B cell (primary cell): ENCODE data around the gene LRFN4. TPM values are rescaled to one million over a fixed set of nuclear protein-coding genes. Genes with fewer than 3 reads are reported as not detected.

Experiments used
- ATAC-seq: fragments of 200-7000 bp; cut with Tn5 transposase; one replicate; pipeline ENCODE4 v1.10.0; 2021; ENCODE audit warnings: low read depth, mild to moderate bottlenecking, moderate number of reproducible peaks, moderate library complexity
- CTCF ChIA-PET: fragments of 350-600 bp; sonication (Branson Sonifier 250); formaldehyde crosslinking; loops from one replicate; lab custom pipeline; 2021; ENCODE audit warnings: antibody characterized with exemption, inconsistent platforms; lab: Charles Lee
- POLR2A ChIA-PET: fragments of 350-600 bp; sonication (Branson Sonifier 250); formaldehyde crosslinking; loops from one replicate; lab custom pipeline; 2021; ENCODE audit warnings: antibody characterized with exemption; lab: Charles Lee
- DNase-seq: peaks from one replicate; pipeline ENCODE4 v3.0.0; 2013
- H2AFZ ChIP-seq: 2 replicates; pipeline ENCODE4 v1.6.1; 2012; ENCODE audit warnings: mild to moderate bottlenecking, low read depth, low read length; ENCODE audit not compliant: insufficient read depth, poor library complexity, severe bottlenecking
- H3K27ac ChIP-seq, 2 donors: 1 replicate in 1 of 2; 2 replicates in 1 of 2; pipeline ENCODE4 v1.5.1; 2012 to 2013; ENCODE audit warnings: low read length in 2 of 2, mild to moderate bottlenecking in 2 of 2, moderate library complexity in 1 of 2
- H3K27me3 ChIP-seq, 4 experiments: fragments of 200-600 bp in 1 of 4; sonication (generic) in 1 of 4; replicated peaks in 1 of 4; 1 replicate in 2 of 4; 2 replicates in 2 of 4; pipeline versions ENCODE4 v1.6.1 to v1.7.0; 2013 to 2016; ENCODE audit warnings: low read length in 3 of 4, mild to moderate bottlenecking in 2 of 4, mixed read lengths in 1 of 4, moderate library complexity in 1 of 4; ENCODE audit not compliant: insufficient read depth in 4 of 4, control insufficient read depth in 3 of 4; ENCODE audit errors: control extremely low read depth in 1 of 4
- H3K36me3 ChIP-seq, 2 experiments: replicated peaks in 1 of 2; 1 replicate in 1 of 2; 2 replicates in 1 of 2; pipeline versions ENCODE4 v1.6.1 to v1.7.1; 2013; ENCODE audit warnings: low read length in 1 of 2; ENCODE audit not compliant: insufficient read depth in 2 of 2, control insufficient read depth in 1 of 2; ENCODE audit errors: control extremely low read depth in 1 of 2, extremely low read depth in 1 of 2
- H3K4me1 ChIP-seq, 2 donors: fragments of 200-600 bp in 1 of 2; sonication (generic) in 1 of 2; 1 replicate in 1 of 2; 2 replicates in 1 of 2; pipeline versions ENCODE4 v1.5.1 to v1.6.1; 2013 to 2017; ENCODE audit warnings: low read length in 2 of 2; ENCODE audit not compliant: control insufficient read depth in 2 of 2, insufficient read depth in 2 of 2
- H3K4me2 ChIP-seq: replicated peaks from 2 replicates; pipeline ENCODE3; 2012; ENCODE audit warnings: mild to moderate bottlenecking, low read depth, low read length; ENCODE audit not compliant: poor library complexity, severe bottlenecking
- H3K4me3 ChIP-seq, 5 experiments: fragments of 200-600 bp in 1 of 5; sonication (generic) in 1 of 5; 1 replicate in 3 of 5; 2 replicates in 2 of 5; pipeline versions ENCODE4 v1.5.1 to v1.7.0; 2011 to 2016; ENCODE audit warnings: low read length in 4 of 5, mild to moderate bottlenecking in 4 of 5, low read depth in 2 of 5, control low read depth in 1 of 5, moderate library complexity in 1 of 5; ENCODE audit not compliant: insufficient read depth in 1 of 5; ENCODE audit errors: control extremely low read depth in 1 of 5, extremely low read depth in 1 of 5
- H3K79me2 ChIP-seq: fragments of 200-600 bp; sonication (generic); one replicate; pipeline ENCODE4 v1.6.0; 2016; ENCODE audit warnings: low read length; ENCODE audit not compliant: control insufficient read depth, insufficient read depth
- H3K9ac ChIP-seq: fragments of 200-600 bp; sonication (generic); 2 replicates; pipeline ENCODE4 v1.6.1; 2017; ENCODE audit warnings: mild to moderate bottlenecking, low read length, moderate library complexity
- H3K9me3 ChIP-seq, 3 donors: one replicate each; pipeline versions ENCODE4 v1.6.1 to v1.7.1; 2013; ENCODE audit warnings: low read length in 2 of 3; ENCODE audit not compliant: control insufficient read depth in 2 of 3, insufficient read depth in 1 of 3; ENCODE audit errors: control extremely low read depth in 1 of 3
- H4K20me1 ChIP-seq: 2 replicates; pipeline ENCODE4 v1.6.0; 2012; ENCODE audit warnings: mild to moderate bottlenecking, low read length; ENCODE audit not compliant: insufficient read depth, control insufficient read depth, poor library complexity, severe bottlenecking
- H3K27ac Mint-ChIP-seq: one replicate; pipeline ENCODE4 v1.8.0; 2021; ENCODE audit warnings: mixed read lengths
- H3K27me3 Mint-ChIP-seq: one replicate; pipeline ENCODE4 v1.8.0; 2021; ENCODE audit warnings: mixed read lengths
- H3K4me1 Mint-ChIP-seq: one replicate; pipeline ENCODE4 v1.8.0; 2021; ENCODE audit warnings: mixed read lengths
- H3K4me3 Mint-ChIP-seq: one replicate; pipeline ENCODE4 v1.8.0; 2021; ENCODE audit warnings: mixed read lengths
- H3K9me3 Mint-ChIP-seq: one replicate; pipeline ENCODE4 v1.8.0; 2022; ENCODE audit warnings: mixed read lengths; ENCODE audit not compliant: insufficient read depth
- EZH2 ChIP-seq: IDR thresholded peaks from 2 replicates; pipeline ENCODE4 v1.6.1; 2012; ENCODE audit warnings: borderline replicate concordance, low read depth, mild to moderate bottlenecking, moderate library complexity, low read length; ENCODE audit not compliant: insufficient read depth, poor library complexity, severe bottlenecking
- WGBS: methylation state at CpG from one replicate; pipeline ENCODE4 v1.1.5; 2013; ENCODE audit warnings: missing lambda C conversion rate; ENCODE audit not compliant: insufficient coverage; 5-methylcytosine and 5-hydroxymethylcytosine counted together
- intact Hi-C: fragments of 100-400 bp; cut with micrococcal nuclease; formaldehyde crosslinking; loops from one replicate; pipeline ENCODE4 v1.10.0; 2022
- polyA plus RNA-seq: library from polyadenylated mRNA; depleted of rRNA; stranded (reverse); fragments of >200 nt; gene quantifications from 2 replicates; pipeline ENCODE4 v1.2.3, GENCODE V29; 2012
- total RNA-seq, 2 donors: library from RNA; stranded (reverse); fragments of 120-200 nt in 1 of 2; gene quantifications; 1 replicate in 1 of 2; 2 replicates in 1 of 2; pipeline versions ENCODE4 v1.2.3 to v1.2.4, GENCODE V29; 2013 to 2022
- TF ChIP-seq, protein P1 (sequence below): fragments of 200-600 bp; IDR thresholded peaks from one replicate; pipeline ENCODE4 v1.8.0; 2022; ENCODE audit warnings: antibody characterized with exemption, mild to moderate bottlenecking

LRFN4 gene
- total and polyA plus RNA-seq, 2 donors (not counting 1 experiment from before 2014, with no cell fraction given) = 7.1 to 12.1 TPM

DNA sequence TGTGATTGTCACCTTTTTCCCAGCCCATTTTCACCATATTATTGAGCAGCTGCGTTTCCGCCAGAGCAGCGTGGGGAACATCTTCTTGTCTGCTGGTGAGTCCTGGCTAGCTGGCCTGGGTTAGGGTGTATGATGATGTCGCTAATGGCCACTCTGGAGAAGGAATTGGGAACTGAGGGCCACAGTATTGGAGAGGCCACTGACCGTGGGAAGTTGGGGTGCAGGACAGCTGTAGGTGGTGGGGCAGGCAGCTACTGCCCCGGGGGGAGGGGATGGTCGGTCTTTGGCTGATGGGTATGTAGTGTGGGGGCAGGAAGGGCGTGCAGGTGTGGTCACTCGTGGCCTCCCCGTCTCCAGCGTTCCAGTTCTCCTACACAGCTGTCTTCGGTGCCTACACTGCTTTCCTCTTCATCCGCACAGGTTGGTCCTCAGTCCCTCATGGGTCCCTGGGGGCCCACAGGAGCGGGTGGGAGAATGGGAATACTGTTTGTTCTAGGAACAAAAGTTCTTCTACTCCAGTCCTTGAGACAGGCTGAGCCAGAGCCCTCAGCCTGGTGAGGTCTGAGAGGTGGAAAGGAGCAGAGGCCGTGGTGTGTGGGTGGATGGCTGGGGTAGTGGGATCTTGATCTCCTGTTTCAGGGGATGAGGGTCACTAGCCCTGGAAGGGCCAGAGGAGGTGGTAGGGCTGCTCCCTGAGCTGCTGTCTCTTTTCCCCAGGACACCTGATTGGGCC lies 11.6 kb upstream of the LRFN4 start:
- no peak overlapping the region for H3K4me2 ChIP-seq
- DNase-seq (no peak), ATAC-seq (no peak)
- ChIA-PET CTCF (interaction anchor here (0.8 to 3.5 kb wide), 3 partner anchors 10 to 226 kb away, joined by 3 to 20 read pairs (median 7); no protein-coding TSS in a partner anchor), POLR2A (interaction anchor here (1.6 to 2.6 kb wide), 2 partner anchors 11 to 28 kb away, joined by 3 to 18 read pairs; no protein-coding TSS in a partner anchor)
- H3K4me3 Mint-ChIP-seq = peak overlapping the region; percentile 90
- 93% methylated on average over 9 of the region's 15 CpGs for WGBS
- H3K9me3 ChIP-seq = no peaks in the 10 kb centered on the region
- TF ChIP-seq, protein P1, sequence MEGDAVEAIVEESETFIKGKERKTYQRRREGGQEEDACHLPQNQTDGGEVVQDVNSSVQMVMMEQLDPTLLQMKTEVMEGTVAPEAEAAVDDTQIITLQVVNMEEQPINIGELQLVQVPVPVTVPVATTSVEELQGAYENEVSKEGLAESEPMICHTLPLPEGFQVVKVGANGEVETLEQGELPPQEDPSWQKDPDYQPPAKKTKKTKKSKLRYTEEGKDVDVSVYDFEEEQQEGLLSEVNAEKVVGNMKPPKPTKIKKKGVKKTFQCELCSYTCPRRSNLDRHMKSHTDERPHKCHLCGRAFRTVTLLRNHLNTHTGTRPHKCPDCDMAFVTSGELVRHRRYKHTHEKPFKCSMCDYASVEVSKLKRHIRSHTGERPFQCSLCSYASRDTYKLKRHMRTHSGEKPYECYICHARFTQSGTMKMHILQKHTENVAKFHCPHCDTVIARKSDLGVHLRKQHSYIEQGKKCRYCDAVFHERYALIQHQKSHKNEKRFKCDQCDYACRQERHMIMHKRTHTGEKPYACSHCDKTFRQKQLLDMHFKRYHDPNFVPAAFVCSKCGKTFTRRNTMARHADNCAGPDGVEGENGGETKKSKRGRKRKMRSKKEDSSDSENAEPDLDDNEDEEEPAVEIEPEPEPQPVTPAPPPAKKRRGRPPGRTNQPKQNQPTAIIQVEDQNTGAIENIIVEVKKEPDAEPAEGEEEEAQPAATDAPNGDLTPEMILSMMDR = no peak
- no peak for TF ChIP-seq EZH2
- peaks cover 3 to 38% of the 10 kb centered on the region in 2 experiments for H3K36me3 ChIP-seq
- peaks cover 33% of the 10 kb centered on the region for H4K20me1 ChIP-seq
- peaks cover 51% of the 10 kb centered on the region for H3K79me2 ChIP-seq
- H3K4me3 ChIP-seq = no peak overlapping the region
- H3K4me1 Mint-ChIP-seq = peaks cover 33% of the 10 kb centered on the region
- no peaks in the 10 kb centered on the region for H3K27me3 Mint-ChIP-seq
- H3K9ac ChIP-seq = no peak overlapping the region
- no peaks in the 10 kb centered on the region for H3K9me3 Mint-ChIP-seq
- no peaks in the 10 kb centered on the region for H3K27me3 ChIP-seq
- H3K4me1 ChIP-seq = peaks cover 26 to 32% of the 10 kb centered on the region in 2 donors
- no peak overlapping the region for H2AFZ ChIP-seq
- intact Hi-C loops = no loop called here
- no peak overlapping the region for H3K27ac ChIP-seq
- H3K27ac Mint-ChIP-seq = peak overlapping the region; percentile 46

DNA sequence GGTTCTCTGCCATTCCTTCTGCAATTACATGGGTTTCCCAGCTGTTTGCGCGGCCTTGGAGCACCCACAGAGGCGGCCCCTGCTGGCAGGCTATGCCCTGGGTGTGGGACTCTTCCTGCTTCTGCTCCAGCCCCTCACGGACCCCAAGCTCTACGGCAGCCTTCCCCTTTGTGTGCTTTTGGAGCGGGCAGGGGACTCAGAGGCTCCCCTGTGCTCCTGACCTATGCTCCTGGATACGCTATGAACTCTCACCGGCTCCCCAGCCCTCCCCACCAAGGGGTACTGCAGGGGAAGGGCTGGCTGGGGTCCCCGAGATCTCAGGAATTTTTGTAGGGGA lies 11.0 kb upstream of the LRFN4 start:
- no peak for DNase-seq
- WGBS = 97% methylated on average over 5 of the region's 9 CpGs
- CTCF ChIA-PET = interaction anchor here (1.5 kb wide), 1 partner anchor 10 kb away, joined by 7 read pairs; no protein-coding TSS in a partner anchor

More for the DNA sequence above, 11.0 kb upstream of the LRFN4 start:
- H3K27me3 ChIP-seq = no peaks in the 10 kb centered on the region
- ATAC-seq = no peak
- H3K4me3 ChIP-seq = no peak overlapping the region
- peaks cover 33% of the 10 kb centered on the region for H4K20me1 ChIP-seq
- Mint-ChIP-seq H3K27me3 (no peaks in the 10 kb centered on the region), H3K27ac (no peak overlapping the region), H3K9me3 (no peaks in the 10 kb centered on the region), H3K4me1 (peaks cover 28% of the 10 kb centered on the region), H3K4me3 (no peak overlapping the region)
- H3K9me3 ChIP-seq = no peaks in the 10 kb centered on the region
- H3K36me3 ChIP-seq = peaks cover 3 to 38% of the 10 kb centered on the region in 2 experiments
- H3K27ac ChIP-seq = no peak overlapping the region
- H2AFZ ChIP-seq = no peak overlapping the region
- no peak overlapping the region for H3K4me2 ChIP-seq
- intact Hi-C loops = no loop called here
- peaks cover 46% of the 10 kb centered on the region for H3K79me2 ChIP-seq
- POLR2A ChIA-PET = interaction anchor here (1.3 kb wide), 1 partner anchor 10 kb away, joined by 5 read pairs; no protein-coding TSS in a partner anchor
- peaks cover 22 to 27% of the 10 kb centered on the region in 2 donors for H3K4me1 ChIP-seq
- no peak overlapping the region for H3K9ac ChIP-seq
- TF ChIP-seq, protein P1 = no peak
- TF ChIP-seq EZH2 = no peak
